ENCODE data around the gene QDPR.

GRCh38 chr4:17450269-17450804, 61.6 kb downstream of the QDPR start:
- TF ChIP-seq EP300 (IDR thresholded peaks at IDR 0.05) = no peak
- no peak for TF ChIP-seq CTCF (IDR thresholded peaks at IDR 0.05)
- TF ChIP-seq POLR2AphosphoS5 (IDR thresholded peaks at IDR 0.05) = no peak

All from stomach (tissue), 4 donors.